Activated CD4-positive, CD25-positive, alpha-beta regulatory T cell treated with anti-CD3 and anti-CD28 coated beads, Interleukin-2, amount 50 U/mL, for 72 hours (primary cell): ENCODE results near the gene CREG1.
"Not testable (repeated sequence)": the region's sequence is repeated elsewhere in the genome, so short reads cannot be mapped to it uniquely, and the experiment has no call there.

Experiments
- DNase-seq: peaks from one replicate; pipeline ENCODE4 v3.0.0; 2021

The CREG1 gene

DNA sequence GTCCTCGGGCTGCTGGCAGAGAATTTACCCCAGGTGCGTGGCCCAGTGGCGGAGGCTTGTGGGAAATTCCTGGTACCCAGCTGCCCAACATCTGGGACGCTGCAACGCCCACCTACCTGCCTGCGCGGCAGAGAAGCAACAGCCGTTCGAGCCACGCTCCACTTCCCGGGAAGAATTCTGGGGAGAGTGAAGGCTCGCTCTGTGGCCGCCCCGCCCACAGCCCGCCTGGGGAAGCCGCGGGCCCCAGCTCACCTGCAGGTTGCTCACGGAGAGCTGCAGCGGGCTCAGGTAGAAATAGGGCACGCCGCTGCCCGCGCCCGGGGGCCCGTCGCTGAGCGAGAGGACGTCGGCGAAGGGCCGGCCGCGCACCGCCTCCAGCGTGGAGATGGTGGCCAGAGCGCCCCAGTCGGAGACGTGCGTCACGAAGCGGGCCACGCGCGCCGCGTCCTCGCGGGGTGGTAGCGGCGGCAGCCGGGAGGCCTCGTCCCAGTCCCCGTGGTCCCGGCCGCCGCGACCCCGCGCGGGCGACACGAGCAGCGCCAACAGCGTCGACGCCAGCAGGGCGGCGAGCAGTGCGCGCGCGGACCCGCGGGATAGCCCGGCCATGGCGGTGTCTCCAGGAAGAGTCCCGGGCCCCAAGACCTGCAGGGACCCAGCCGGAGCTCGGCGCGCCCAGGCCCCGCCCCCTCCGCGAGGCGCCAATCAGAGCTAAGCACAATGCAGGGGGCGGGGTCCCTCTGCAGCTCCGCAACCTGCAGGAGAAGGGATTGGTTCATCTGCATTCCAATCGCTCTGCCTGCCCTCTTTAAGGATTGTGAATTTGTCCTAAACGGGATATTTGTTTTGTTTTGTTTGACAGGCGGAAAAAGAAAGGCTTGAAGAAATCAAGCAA is at the start of gene CREG1:
Gene CREG1, minus strand, starts transcription at position 627 of the 892 bp plus-strand sequence.
- DNase-seq = peak; percentile 89

GRCh38 chr1:167602840-167603239 is 49.3 kb upstream of the CREG1 start:
- DNase-seq = no peak

GRCh38 chr1:167601442-167602383 is 48.2 kb upstream of the CREG1 start:
- DNase-seq = no peak

GRCh38 chr1:167599957-167600581 is 46.5 kb upstream of the CREG1 start:
- DNase-seq = no peak

DNA sequence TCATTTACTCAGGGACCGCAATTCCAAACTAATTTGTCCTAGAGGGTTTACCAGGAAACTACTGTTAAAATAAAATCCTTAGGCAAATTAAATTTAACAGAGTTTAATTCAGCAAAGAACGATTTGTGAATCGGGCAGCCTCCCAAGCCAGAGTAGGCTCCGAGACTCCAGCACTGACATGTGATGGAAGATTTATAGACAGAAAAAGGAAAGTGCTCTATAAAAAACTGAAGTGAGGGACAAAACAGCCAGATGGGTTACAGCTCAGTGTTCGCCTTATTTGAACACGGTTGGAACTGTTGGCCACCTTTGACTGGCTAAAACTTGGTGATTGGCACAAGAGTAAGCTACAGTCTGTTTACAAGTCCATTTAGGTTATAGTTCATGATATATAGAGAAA is 41.3 kb upstream of the CREG1 start:
- no peak for DNase-seq

DNA sequence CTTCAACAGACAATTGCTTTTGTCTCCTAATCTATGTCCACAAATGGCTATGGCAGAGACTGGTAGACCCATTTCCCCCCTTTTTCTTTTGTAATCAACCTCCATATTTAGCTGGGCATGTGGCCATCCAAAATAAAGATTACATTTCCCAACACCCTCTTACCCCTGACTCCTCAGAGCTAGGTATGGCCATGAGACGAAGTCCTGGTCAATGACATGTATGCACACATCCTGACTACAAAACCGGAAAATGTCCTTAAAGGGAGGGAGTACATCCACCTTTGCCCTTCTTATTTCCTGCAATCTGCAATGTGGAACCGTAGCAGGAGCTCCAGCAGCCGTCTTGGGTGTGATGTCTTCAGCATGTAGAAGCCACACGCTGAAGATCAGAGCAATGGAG is 40.3 kb upstream of the CREG1 start:
- DNase-seq = no peak

DNA sequence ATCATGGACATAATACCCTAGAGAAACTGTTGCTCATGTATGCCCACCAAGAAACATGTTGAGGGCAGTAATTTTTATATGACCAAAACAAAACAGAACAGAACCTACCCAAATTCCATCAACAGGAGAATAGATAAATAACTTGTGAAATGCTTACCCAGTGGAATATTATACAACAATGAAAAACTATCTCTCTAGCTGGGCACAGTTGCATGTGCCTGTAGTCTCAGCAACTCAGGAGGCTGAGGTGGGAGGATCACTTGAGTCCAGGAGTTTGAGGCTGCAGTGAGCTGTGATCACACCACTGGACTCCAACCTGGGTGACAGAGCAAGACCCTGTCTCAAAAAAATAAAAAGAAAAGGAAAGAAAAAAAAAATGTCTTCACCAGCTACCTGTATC is 38.9 kb upstream of the CREG1 start:
- DNase-seq = no peak

DNA sequence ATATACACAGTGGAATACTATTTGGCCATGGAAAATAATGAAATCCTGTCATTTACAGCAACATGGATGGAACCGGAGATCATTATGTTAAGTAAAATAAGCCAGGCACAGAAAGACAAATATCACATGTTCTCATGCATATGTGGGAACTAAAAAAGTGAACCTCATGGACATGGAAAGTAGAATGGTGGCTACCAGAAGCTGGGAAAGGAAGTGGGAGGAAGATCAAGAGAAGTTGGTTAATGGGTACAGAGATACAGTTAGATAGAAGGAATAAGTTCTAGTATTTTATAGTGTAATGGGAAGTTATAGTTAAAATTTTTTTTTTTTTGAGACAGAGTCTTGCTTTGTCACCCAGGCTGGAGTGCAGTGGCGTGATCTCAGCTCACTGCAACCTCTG is 34.8 kb upstream of the CREG1 start:
- DNase-seq = no peak

DNA sequence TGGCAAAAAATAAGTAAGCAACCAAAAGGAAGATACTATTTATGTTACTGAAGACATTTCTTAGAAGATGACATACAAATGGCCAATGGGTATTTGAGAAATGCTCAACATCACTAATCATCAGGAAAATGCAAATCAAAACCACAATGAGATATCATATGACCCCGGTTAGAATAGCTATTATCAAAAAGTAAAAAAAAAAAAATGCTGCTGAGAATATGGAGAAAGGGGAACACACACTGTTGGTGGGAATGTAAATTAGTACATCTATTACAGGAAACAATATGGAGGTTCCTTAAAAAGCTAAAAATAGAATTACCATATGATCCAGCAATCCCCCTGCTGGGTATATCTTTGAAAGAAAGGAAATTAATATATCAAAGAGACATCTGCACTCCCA is 34.3 kb upstream of the CREG1 start:
- no peak for DNase-seq

DNA sequence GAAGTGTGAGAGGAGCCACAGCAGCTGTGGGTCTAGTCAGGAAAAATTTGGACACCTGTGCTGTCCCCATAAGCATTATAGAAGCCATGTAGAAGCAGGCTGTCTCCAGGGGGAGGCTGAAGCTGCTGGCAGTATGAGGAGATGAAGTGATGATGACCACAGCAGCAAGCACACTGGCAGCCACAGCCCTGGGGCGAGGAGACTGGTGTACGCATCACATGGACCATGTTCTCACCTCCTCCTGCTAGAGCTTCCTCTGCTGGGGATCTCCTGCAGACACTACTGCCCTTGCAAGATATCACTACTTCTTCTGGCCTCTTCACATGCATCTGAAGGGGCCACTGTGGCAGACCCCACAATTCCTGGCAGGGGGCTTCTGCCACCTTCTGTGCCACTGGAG is 33.8 kb upstream of the CREG1 start:
- no peak for DNase-seq

- DNase-seq = no peak
Observed at GRCh38 chr1:167584581-167584980, 31.0 kb upstream of the CREG1 start.

DNA sequence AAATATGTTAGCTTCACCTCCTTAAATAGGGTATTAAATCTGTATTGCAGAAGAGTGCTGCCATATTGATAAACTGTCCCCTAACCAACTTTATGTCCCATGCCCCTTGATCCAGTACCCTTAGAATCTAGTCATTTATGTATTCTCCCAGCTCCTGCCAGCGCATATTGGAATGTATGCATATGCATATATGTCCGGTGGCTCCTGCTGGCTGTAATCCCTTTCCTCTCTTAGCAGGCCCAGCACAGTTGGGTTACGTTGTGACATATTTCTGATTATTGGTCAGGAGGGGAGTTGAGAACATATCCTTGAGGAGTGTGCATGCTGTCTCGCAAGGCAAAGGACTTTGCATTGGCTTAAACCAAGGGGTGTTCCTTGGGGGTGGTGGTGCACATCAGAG is 29.2 kb upstream of the CREG1 start:
- no peak for DNase-seq

- DNase-seq = no peak
Observed at GRCh38 chr1:167582064-167582463, 28.5 kb upstream of the CREG1 start.

GRCh38 chr1:167579986-167580385 is 26.4 kb upstream of the CREG1 start:
- DNase-seq = no peak

GRCh38 chr1:167578939-167579521 is 25.5 kb upstream of the CREG1 start:
- DNase-seq = no peak

- DNase-seq = no peak
Observed at GRCh38 chr1:167575649-167576048, 22.1 kb upstream of the CREG1 start.

GRCh38 chr1:167573035-167573434 is 19.5 kb upstream of the CREG1 start:
- no peak for DNase-seq

- not testable (repeated sequence) for DNase-seq
Observed at GRCh38 chr1:167570712-167571111, 17.1 kb upstream of the CREG1 start.

DNA sequence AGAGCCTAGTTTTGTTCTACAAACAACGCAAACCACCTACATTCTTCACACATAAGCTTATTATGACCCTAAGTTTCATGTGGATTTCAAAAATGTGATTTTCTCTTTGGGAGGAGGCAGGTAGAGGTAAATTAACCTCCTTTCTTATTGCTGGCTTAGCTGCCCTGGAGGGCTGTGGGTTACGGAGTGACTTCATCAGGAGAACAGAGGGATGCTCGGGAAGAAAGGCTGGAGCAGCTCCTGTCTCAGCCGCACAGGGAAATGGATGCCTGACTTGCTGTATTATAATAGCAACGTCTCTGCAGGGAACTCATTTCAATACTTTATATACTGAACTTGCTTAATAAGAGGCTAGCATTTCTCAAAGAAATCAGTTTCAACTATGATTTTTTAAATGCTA is 14.1 kb upstream of the CREG1 start:
- no peak for DNase-seq

GRCh38 chr1:167566766-167567165 is 13.2 kb upstream of the CREG1 start:
- DNase-seq = no peak

GRCh38 chr1:167565922-167566321 is 12.4 kb upstream of the CREG1 start:
- DNase-seq = no peak

- DNase-seq = no peak
Observed at GRCh38 chr1:167564612-167565270, 11.2 kb upstream of the CREG1 start.
